MV-4-11 (cell line): ENCODE results near the gene EML6.

Experiments used
- DNase-seq: peaks from one replicate; lab custom pipeline; 2025; lab: John Stamatoyannopoulos, UW

The EML6 gene

GRCh38 chr2:54945391-54946219 is 222.1 kb downstream of the EML6 start:
- DNase-seq = peak; percentile 67

- no peak for DNase-seq
These were observed 222.9 kb downstream of the EML6 start for GRCh38 chr2:54946220-54946805.

- no peak for DNase-seq
These were observed 223.7 kb downstream of the EML6 start for GRCh38 chr2:54947136-54947535.

GRCh38 chr2:54947646-54948045 is 224.2 kb downstream of the EML6 start:
- no peak for DNase-seq

- DNase-seq = no peak
These were observed 224.7 kb downstream of the EML6 start for GRCh38 chr2:54948120-54948519.

- no peak for DNase-seq
These were observed 226.0 kb downstream of the EML6 start for GRCh38 chr2:54949431-54949830.

- no peak for DNase-seq
These were observed 227.3 kb downstream of the EML6 start for GRCh38 chr2:54950811-54951210.

- DNase-seq = no peak
These were observed 229.0 kb downstream of the EML6 start for GRCh38 chr2:54952425-54952824.

- DNase-seq = no peak
These were observed 229.6 kb downstream of the EML6 start for GRCh38 chr2:54952978-54953456.

- no peak for DNase-seq
These were observed 230.7 kb downstream of the EML6 start for GRCh38 chr2:54954158-54954557.

GRCh38 chr2:54954705-54955357 is 231.4 kb downstream of the EML6 start:
- DNase-seq = no peak

- peak; percentile 40 for DNase-seq
These were observed 232.1 kb downstream of the EML6 start for GRCh38 chr2:54955358-54956110.

GRCh38 chr2:54956111-54956627 is 232.7 kb downstream of the EML6 start:
- peak; percentile 13 for DNase-seq

GRCh38 chr2:54957321-54957999 is 234.0 kb downstream of the EML6 start:
- no peak for DNase-seq

- DNase-seq = no peak
These were observed 235.4 kb downstream of the EML6 start for GRCh38 chr2:54958717-54959371.

- no peak for DNase-seq
These were observed 236.7 kb downstream of the EML6 start for GRCh38 chr2:54960164-54960563.

GRCh38 chr2:54962511-54962910 is 239.0 kb downstream of the EML6 start:
- no peak for DNase-seq

- DNase-seq = no peak
These were observed 239.5 kb downstream of the EML6 start for GRCh38 chr2:54962935-54963440.

GRCh38 chr2:54963476-54963875 is 240.0 kb downstream of the EML6 start:
- no peak for DNase-seq

GRCh38 chr2:54964271-54964670 is 240.8 kb downstream of the EML6 start:
- DNase-seq = no peak

GRCh38 chr2:54964816-54965215 is 241.4 kb downstream of the EML6 start:
- no peak for DNase-seq
